GM23248 (cell line): ENCODE data around the gene LMO2. TPM values are rescaled to one million over a fixed set of nuclear protein-coding genes. Genes with fewer than 3 reads are reported as not detected.

Experiments used
- DNase-seq: peaks from one replicate; pipeline ENCODE4 v3.0.0-alpha.2; 2015
- H2AFZ ChIP-seq: fragments of 200-600 bp; sonication (generic); 2 replicates; pipeline ENCODE4 v1.6.1; 2016; ENCODE audit warnings: antibody characterized with exemption
- H3F3A ChIP-seq: fragments of 200-600 bp; sonication (generic); 2 replicates; pipeline ENCODE4 v1.6.1; 2016; ENCODE audit warnings: mild to moderate bottlenecking, antibody characterized with exemption, mixed run types; ENCODE audit not compliant: insufficient read depth
- H3K27ac ChIP-seq: fragments of 200-600 bp; sonication (generic); 2 replicates; pipeline ENCODE4 v1.5.1; 2016; ENCODE audit warnings: mild to moderate bottlenecking
- H3K27me3 ChIP-seq: fragments of 200-600 bp; sonication (generic); replicated peaks from 2 replicates; pipeline ENCODE4 v1.6.1; 2016; ENCODE audit warnings: mild to moderate bottlenecking; ENCODE audit not compliant: insufficient read depth
- H3K36me3 ChIP-seq: fragments of 200-600 bp; sonication (generic); 2 replicates; pipeline ENCODE4 v1.6.1; 2016; ENCODE audit warnings: low read depth, mild to moderate bottlenecking
- H3K4me1 ChIP-seq: fragments of 200-600 bp; sonication (generic); 2 replicates; pipeline ENCODE4 v1.6.1; 2016; ENCODE audit warnings: mild to moderate bottlenecking; ENCODE audit not compliant: insufficient read depth
- H3K4me2 ChIP-seq: fragments of 200-600 bp; sonication (generic); one replicate; pipeline ENCODE4 v1.6.1; 2016; ENCODE audit warnings: mild to moderate bottlenecking; ENCODE audit not compliant: unreplicated experiment
- H3K4me3 ChIP-seq: fragments of 200-600 bp; sonication (generic); 2 replicates; pipeline ENCODE4 v1.5.1; 2016; ENCODE audit warnings: mild to moderate bottlenecking
- H3K79me2 ChIP-seq: fragments of 200-600 bp; sonication (generic); 2 replicates; pipeline ENCODE4 v1.6.1; 2016; ENCODE audit warnings: mild to moderate bottlenecking; ENCODE audit not compliant: insufficient read depth
- H3K9ac ChIP-seq: fragments of 200-600 bp; sonication (generic); 2 replicates; pipeline ENCODE4 v1.6.1; 2016; ENCODE audit warnings: mild to moderate bottlenecking
- H3K9me2 ChIP-seq: fragments of 200-600 bp; sonication (generic); 2 replicates; pipeline ENCODE4 v1.6.1; 2016; ENCODE audit warnings: mixed run types, mild to moderate bottlenecking, moderate library complexity; ENCODE audit not compliant: insufficient read depth
- H3K9me3 ChIP-seq: fragments of 200-600 bp; sonication (generic); one replicate; pipeline ENCODE4 v1.6.1; 2017; ENCODE audit warnings: low read depth
- H4K20me1 ChIP-seq: fragments of 200-600 bp; sonication (generic); 2 replicates; pipeline ENCODE4 v1.6.0; 2016; ENCODE audit not compliant: insufficient read depth
- EZH2 ChIP-seq: fragments of 200-600 bp; sonication (generic); IDR thresholded peaks from 2 replicates; pipeline ENCODE4 v1.6.1; 2018; ENCODE audit warnings: antibody characterized with exemption, mild to moderate bottlenecking; ENCODE audit not compliant: insufficient read depth, poor library complexity, severe bottlenecking
- EZH2phosphoT487 ChIP-seq: fragments of 200-600 bp; sonication (generic); IDR thresholded peaks from 2 replicates; pipeline ENCODE4 v1.6.1; 2018; ENCODE audit warnings: antibody characterized with exemption, moderate library complexity, mild to moderate bottlenecking, low read depth; ENCODE audit not compliant: insufficient read depth
- WGBS, 2 experiments: methylation state at CpG; one replicate each; pipeline ENCODE4 v1.1.6; 2015 to 2017; ENCODE audit warnings: low lambda C conversion rate in 2 of 2, low coverage in 1 of 2; ENCODE audit errors: missing lambda C conversion rate in 2 of 2; 5-methylcytosine and 5-hydroxymethylcytosine counted together
- in situ Hi-C: fragments of 300-500 bp; cut with MboI; formaldehyde crosslinking; loops from 2 replicates; pipeline ENCODE4 v1.15.0; 2020
- polyA plus RNA-seq: library from polyadenylated mRNA; unstranded; fragments of >200 nt; fragmentation: Nextera tagmentation; extraction: Ambion mirVana; gene quantifications from 2 replicates; pipeline ENCODE4 v1.2.1, GENCODE V29; 2016
- total RNA-seq: library from RNA; depleted of rRNA; stranded (reverse); fragments of >200 nt; shearing (Covaris generic); gene quantifications from 2 replicates; pipeline ENCODE4 v1.2.3, GENCODE V29; 2014

The LMO2 gene
- total and polyA plus RNA-seq, 2 experiments from 2014 or later, result not detected

DNA sequence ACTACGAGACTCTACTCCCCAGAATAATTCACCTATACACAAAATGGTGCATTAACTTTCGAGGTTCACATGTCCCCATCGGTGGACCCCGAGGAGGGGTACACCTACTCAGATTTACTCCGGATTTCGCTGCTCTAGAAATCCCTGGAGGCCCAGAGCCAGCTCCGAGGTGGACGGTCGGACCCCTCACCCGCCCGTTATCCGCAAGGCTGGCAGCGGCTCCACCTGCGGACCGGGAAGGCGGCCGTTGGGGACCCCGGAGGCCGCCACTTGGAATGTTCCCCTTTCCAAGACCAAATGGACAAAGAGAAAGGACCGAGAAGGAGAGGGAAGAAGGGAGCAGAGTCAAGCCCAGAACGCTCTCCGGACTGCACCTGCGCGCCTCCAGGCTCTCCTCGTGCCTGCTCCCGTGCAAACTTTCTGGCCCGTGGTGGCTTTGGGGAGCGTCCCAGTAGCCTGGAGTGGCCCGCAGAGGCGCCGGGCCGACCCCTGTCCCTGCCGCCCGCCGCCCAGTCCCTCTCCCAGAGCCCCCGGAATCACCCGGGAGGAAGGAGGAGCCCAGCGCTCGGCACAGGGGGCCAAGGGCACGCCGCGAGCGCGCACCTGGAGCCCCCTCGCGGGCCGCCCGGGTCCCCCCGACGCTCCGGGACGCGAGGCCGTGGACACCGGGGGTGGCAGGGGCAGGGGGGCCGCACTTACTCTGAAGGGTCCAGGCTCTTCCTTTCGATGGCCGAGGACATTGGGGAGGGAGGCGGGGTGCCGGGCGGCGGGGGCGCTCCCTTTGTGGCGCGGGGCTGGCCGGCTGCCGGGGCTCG, 23.0 kb downstream of the LMO2 start:
- H3K36me3 ChIP-seq, result no peaks in the 10 kb centered on the region
- H3K27me3 ChIP-seq, result peaks cover 77% of the 10 kb centered on the region
- no peaks in the 10 kb centered on the region for H3K9me3 ChIP-seq
- in situ Hi-C loops, result no loop called here
- TF ChIP-seq EZH2phosphoT487 (0 out of 2 replicates have a peak, but pooled peaks have one; percentile 36), EZH2 (peak; percentile 77)
- H3K27ac ChIP-seq, result no peak overlapping the region
- H3K9me2 ChIP-seq, result no peaks in the 10 kb centered on the region
- no peak overlapping the region for H3K9ac ChIP-seq
- no peak overlapping the region for H2AFZ ChIP-seq
- no peaks in the 10 kb centered on the region for H3K4me1 ChIP-seq
- DNase-seq, result peak; percentile 8
- H3K79me2 ChIP-seq, result no peaks in the 10 kb centered on the region
- H4K20me1 ChIP-seq, result no peaks in the 10 kb centered on the region
- peak overlapping the region; percentile 39; the same call in 1 of the 2 replicates for H3K4me3 ChIP-seq
- peak overlapping the region; percentile 97 for H3K4me2 ChIP-seq
- WGBS, 2 experiments, result 6 to 12% methylated on average over 39 to 50 of the region's 68 CpGs
- H3F3A ChIP-seq, result no peaks in the 10 kb centered on the region

DNA sequence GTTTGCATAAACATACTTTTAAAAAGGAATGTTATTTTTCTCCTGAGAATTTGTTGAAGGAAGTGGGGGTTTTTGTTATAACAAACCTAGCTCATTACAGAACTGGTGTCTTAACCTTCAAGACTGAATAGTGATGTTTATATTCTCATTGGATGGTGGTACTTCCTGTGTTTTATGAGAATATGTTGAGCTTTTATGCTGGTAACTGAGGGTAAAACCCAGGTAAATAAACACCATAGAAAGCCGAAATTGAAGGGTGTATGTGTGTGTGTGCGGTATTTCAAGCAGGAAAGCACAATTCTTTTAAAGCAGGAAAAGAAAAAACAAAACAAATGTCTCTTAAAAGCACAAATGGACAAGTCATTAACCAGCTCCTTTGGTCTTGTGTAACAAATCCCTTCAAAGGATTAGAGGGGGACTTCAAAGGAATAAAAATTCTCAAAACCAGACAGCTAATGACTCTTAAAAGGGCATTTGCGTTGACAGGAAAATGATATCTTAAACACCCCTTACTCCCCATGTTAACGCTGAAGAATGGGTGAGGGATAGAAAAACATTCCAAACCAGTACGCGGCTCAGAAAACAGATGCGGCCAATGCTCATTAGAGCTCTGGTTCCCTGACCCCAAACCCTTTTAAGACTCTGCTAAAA, 23.8 kb downstream of the LMO2 start:
- Histone ChIP-seq H3K27me3 (peaks cover 77% of the 10 kb centered on the region), H3K27ac (no peak overlapping the region), H3K9ac (no peak overlapping the region), H3K4me3 (no peak overlapping the region), H3F3A (no peaks in the 10 kb centered on the region), H3K36me3 (no peaks in the 10 kb centered on the region), H3K9me2 (no peaks in the 10 kb centered on the region), H4K20me1 (no peaks in the 10 kb centered on the region), H2AFZ (no peak overlapping the region), H3K4me2 (no peak overlapping the region), H3K9me3 (no peaks in the 10 kb centered on the region), H3K4me1 (no peaks in the 10 kb centered on the region), H3K79me2 (no peaks in the 10 kb centered on the region)
- no peak for DNase-seq
- no peak for TF ChIP-seq EZH2phosphoT487
- peak; percentile 71 for TF ChIP-seq EZH2
- in situ Hi-C loops, result no loop called here
- 18 to 22% methylated on average over 7 of the region's 7 CpGs for WGBS, 2 experiments

DNA sequence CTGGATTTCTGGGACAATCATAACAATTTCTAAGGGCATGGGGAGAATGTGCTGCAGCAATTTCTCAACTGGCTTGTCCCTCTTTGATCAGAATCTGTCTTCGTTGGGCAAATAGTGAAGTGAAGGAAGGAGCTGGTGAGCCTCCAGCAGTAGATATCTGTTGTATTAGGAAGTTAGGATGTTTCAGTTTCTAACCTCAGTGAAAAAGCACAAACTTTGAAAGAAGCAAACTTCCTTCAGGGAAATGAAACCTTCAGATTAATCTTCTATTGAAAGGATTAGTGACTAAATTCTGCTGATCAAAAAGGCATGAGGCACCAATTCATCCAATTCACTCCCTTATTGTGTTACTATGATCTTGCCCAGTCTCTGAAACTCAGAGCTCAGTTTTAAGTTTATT, 24.3 kb downstream of the LMO2 start:
- Histone ChIP-seq H4K20me1 (no peaks in the 10 kb centered on the region), H3K4me2 (no peak overlapping the region)

DNA sequence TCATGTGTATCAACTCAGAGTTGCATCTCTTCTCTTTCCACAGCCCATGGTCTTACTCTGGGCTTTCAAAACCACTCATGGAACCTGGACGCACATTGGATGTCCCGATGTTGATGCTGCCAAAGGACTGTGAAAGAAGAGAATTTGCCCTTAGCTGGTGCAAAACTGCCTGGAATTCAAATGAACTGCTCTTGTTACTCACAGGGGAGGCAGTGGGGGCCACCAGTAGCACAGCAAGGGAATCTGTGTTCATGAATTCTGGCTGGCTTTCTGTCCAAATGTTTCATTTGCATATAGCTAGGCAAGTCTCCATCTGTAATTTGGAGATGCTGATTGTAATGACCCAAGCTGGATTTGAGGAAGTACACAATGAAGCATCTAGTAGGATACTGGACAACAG, 24.9 kb downstream of the LMO2 start:
- Histone ChIP-seq H3K27me3 (peaks cover 77% of the 10 kb centered on the region), H3K4me3 (no peak overlapping the region), H3K9me2 (no peaks in the 10 kb centered on the region), H3F3A (no peaks in the 10 kb centered on the region), H3K9ac (no peak overlapping the region), H2AFZ (no peak overlapping the region), H3K9me3 (no peaks in the 10 kb centered on the region), H3K36me3 (no peaks in the 10 kb centered on the region), H3K27ac (no peak overlapping the region), H3K79me2 (no peaks in the 10 kb centered on the region), H3K4me1 (no peaks in the 10 kb centered on the region), H4K20me1 (no peaks in the 10 kb centered on the region), H3K4me2 (no peak overlapping the region)
- 97 to 100% methylated on average over 2 of the region's 2 CpGs for WGBS, 2 experiments
- in situ Hi-C loops, result no loop called here
- DNase-seq, result no peak
- TF ChIP-seq EZH2phosphoT487 (no peak), EZH2 (no peak)

More for the DNA sequence above, 24.3 kb downstream of the LMO2 start:
- Histone ChIP-seq H3K79me2 (no peaks in the 10 kb centered on the region), H3K27ac (no peak overlapping the region), H3K27me3 (peaks cover 77% of the 10 kb centered on the region), H3K9me3 (no peaks in the 10 kb centered on the region), H3K36me3 (no peaks in the 10 kb centered on the region), H2AFZ (no peak overlapping the region), H3K4me3 (no peak overlapping the region), H3K9me2 (no peaks in the 10 kb centered on the region), H3K4me1 (no peaks in the 10 kb centered on the region), H3K9ac (no peak overlapping the region), H3F3A (no peaks in the 10 kb centered on the region)
- DNase-seq, result no peak
- WGBS, 2 experiments, result 34 to 48% methylated on average over 1 of the region's 1 CpG
- TF ChIP-seq EZH2phosphoT487 (no peak), EZH2 (no peak)
- in situ Hi-C loops, result no loop called here
